HEK293 (cell line): Measurements from ENCODE around the gene CIAPIN1.

Experiments
- CTCF ChIA-PET: fragments of 350-600 bp; formaldehyde crosslinking; extraction: SDS; loops from one replicate; lab custom pipeline; 2021; ENCODE audit warnings: antibody characterized with exemption; lab: Yijun Ruan, JAX
- POLR2A ChIA-PET: fragments of 300-600 bp; formaldehyde crosslinking; extraction: SDS; loops from one replicate; lab custom pipeline; 2020; ENCODE audit warnings: antibody characterized with exemption, inconsistent platforms; lab: Yijun Ruan, JAX
- H3K27ac ChIP-seq: fragments of 200-500 bp; sonication (Bioruptor generic); 2 replicates; pipeline ENCODE4 v1.5.1; 2014; ENCODE audit warnings: low read depth, low read length, control low read depth, inconsistent platforms; ENCODE audit errors: extremely low read depth
- H3K36me3 ChIP-seq, 2 experiments: fragments of 200-500 bp in 1 of 2; sonication (Bioruptor generic) in 1 of 2; 1 replicate in 1 of 2; 2 replicates in 1 of 2; pipeline ENCODE4 v1.5.1; 2014 to 2017; ENCODE audit warnings: inconsistent platforms in 2 of 2, low read length in 2 of 2; ENCODE audit not compliant: control insufficient read depth in 2 of 2, insufficient read depth in 1 of 2
- H3K4me1 ChIP-seq: fragments of 200-500 bp; sonication (Bioruptor generic); 2 replicates; pipeline ENCODE4 v1.5.1; 2014; ENCODE audit warnings: mild to moderate bottlenecking, low read length, inconsistent platforms; ENCODE audit not compliant: control insufficient read depth, insufficient read depth
- H3K4me3 ChIP-seq: 2 replicates; pipeline ENCODE4 v1.5.1; 2011; ENCODE audit warnings: low read depth, mild to moderate bottlenecking, control low read depth, low read length, moderate library complexity
- H3K9me3 ChIP-seq: fragments of 200-500 bp; sonication (Bioruptor generic); 2 replicates; pipeline ENCODE4 v1.5.1; 2014; ENCODE audit warnings: low read depth, low read length, inconsistent platforms; ENCODE audit not compliant: control insufficient read depth, insufficient read depth
- GLI2 ChIP-seq: fragments of 450-650 bp; formaldehyde crosslinking; IDR thresholded peaks from 2 replicates; pipeline ENCODE4; 2017; ENCODE audit warnings: missing biosample characterization, missing genetic modification characterization, low read depth, borderline replicate concordance
- GLIS1 ChIP-seq: fragments of 450-650 bp; formaldehyde crosslinking; IDR thresholded peaks from 2 replicates; pipeline ENCODE4 v1.5.1; 2016; ENCODE audit warnings: missing biosample characterization, missing genetic modification characterization
- OSR2 ChIP-seq: fragments of 450-650 bp; formaldehyde crosslinking; IDR thresholded peaks from 2 replicates; pipeline ENCODE4 v1.5.1; 2016; ENCODE audit warnings: missing biosample characterization, missing genetic modification characterization
- REPIN1 ChIP-seq: fragments of 450-650 bp; formaldehyde crosslinking; IDR thresholded peaks from 2 replicates; pipeline ENCODE4 v1.5.1; 2017; ENCODE audit warnings: missing biosample characterization, missing genetic modification characterization, low read depth
- YY2 ChIP-seq: fragments of 450-650 bp; formaldehyde crosslinking; IDR thresholded peaks from 2 replicates; pipeline ENCODE4 v1.5.1; 2016; ENCODE audit warnings: missing biosample characterization, missing genetic modification characterization
- ZBTB17 ChIP-seq: fragments of 450-650 bp; formaldehyde crosslinking; IDR thresholded peaks from 2 replicates; pipeline ENCODE4 v1.5.1; 2016; ENCODE audit warnings: missing biosample characterization, missing genetic modification characterization
- ZBTB44 ChIP-seq: fragments of 450-650 bp; IDR thresholded peaks from 2 replicates; pipeline ENCODE4 v1.5.1; 2018; ENCODE audit warnings: missing biosample characterization, mild to moderate bottlenecking, missing genetic modification characterization
- ZIC2 ChIP-seq: fragments of 450-650 bp; formaldehyde crosslinking; IDR thresholded peaks from 2 replicates; pipeline ENCODE4 v1.5.1; 2016; ENCODE audit warnings: missing biosample characterization, missing genetic modification characterization
- ZNF114 ChIP-seq: fragments of 450-650 bp; formaldehyde crosslinking; IDR thresholded peaks from 2 replicates; pipeline ENCODE4 v1.5.0; 2017; ENCODE audit warnings: missing biosample characterization, missing genetic modification characterization
- ZNF121 ChIP-seq: fragments of 450-650 bp; formaldehyde crosslinking; IDR thresholded peaks from 2 replicates; pipeline ENCODE4 v1.5.1; 2016; ENCODE audit warnings: missing biosample characterization, missing genetic modification characterization
- ZNF221 ChIP-seq: fragments of 450-650 bp; formaldehyde crosslinking; IDR thresholded peaks from 2 replicates; pipeline ENCODE4 v1.5.1; 2017; ENCODE audit warnings: missing biosample characterization, missing genetic modification characterization, borderline replicate concordance
- ZNF248 ChIP-seq: fragments of 450-650 bp; formaldehyde crosslinking; IDR thresholded peaks from 2 replicates; pipeline ENCODE4 v1.5.1; 2017; ENCODE audit warnings: missing biosample characterization, missing genetic modification characterization
- ZNF292 ChIP-seq: fragments of 450-650 bp; formaldehyde crosslinking; IDR thresholded peaks from 2 replicates; pipeline ENCODE4 v1.5.1; 2016; ENCODE audit warnings: low read depth, missing biosample characterization, missing genetic modification characterization, borderline replicate concordance
- ZNF37A ChIP-seq: fragments of 450-650 bp; IDR thresholded peaks from 2 replicates; pipeline ENCODE4 v1.5.1; 2018; ENCODE audit warnings: missing biosample characterization, missing genetic modification characterization
- ZNF416 ChIP-seq: fragments of 450-650 bp; formaldehyde crosslinking; IDR thresholded peaks from 2 replicates; pipeline ENCODE4 v1.5.1; 2016; ENCODE audit warnings: missing biosample characterization, missing genetic modification characterization
- ZNF426 ChIP-seq: fragments of 450-650 bp; formaldehyde crosslinking; IDR thresholded peaks from 2 replicates; pipeline ENCODE4 v1.5.1; 2017; ENCODE audit warnings: missing biosample characterization, missing genetic modification characterization, mild to moderate bottlenecking, inconsistent platforms, moderate library complexity
- ZNF521 ChIP-seq: fragments of 450-650 bp; formaldehyde crosslinking; IDR thresholded peaks from 2 replicates; pipeline ENCODE4 v1.5.1; 2017; ENCODE audit warnings: missing biosample characterization, mild to moderate bottlenecking, missing genetic modification characterization
- ZNF571 ChIP-seq: fragments of 450-650 bp; formaldehyde crosslinking; IDR thresholded peaks from 2 replicates; pipeline ENCODE4 v1.5.0; 2017; ENCODE audit warnings: missing biosample characterization, missing genetic modification characterization
- ZNF660 ChIP-seq: fragments of 450-650 bp; IDR thresholded peaks from 2 replicates; pipeline ENCODE4 v1.5.1; 2018; ENCODE audit warnings: missing biosample characterization, mild to moderate bottlenecking, missing genetic modification characterization
- ZNF670 ChIP-seq: fragments of 450-650 bp; formaldehyde crosslinking; IDR thresholded peaks from 2 replicates; pipeline ENCODE4 v1.5.1; 2016; ENCODE audit warnings: missing biosample characterization, missing genetic modification characterization, low read depth
- ZNF776 ChIP-seq: fragments of 450-650 bp; formaldehyde crosslinking; IDR thresholded peaks from 2 replicates; pipeline ENCODE4 v1.5.0; 2017; ENCODE audit warnings: missing biosample characterization, missing genetic modification characterization, borderline replicate concordance
- ZNF777 ChIP-seq: fragments of 450-650 bp; formaldehyde crosslinking; IDR thresholded peaks from 2 replicates; pipeline ENCODE4 v1.5.1; 2017; ENCODE audit warnings: missing biosample characterization, missing genetic modification characterization, borderline replicate concordance
- ZNF843 ChIP-seq: fragments of 450-650 bp; formaldehyde crosslinking; IDR thresholded peaks from 2 replicates; pipeline ENCODE4 v1.5.1; 2016; ENCODE audit warnings: missing biosample characterization, missing genetic modification characterization
- TF ChIP-seq, protein P1 (sequence below): fragments of 450-650 bp; IDR thresholded peaks from 2 replicates; pipeline ENCODE4 v1.5.1; 2018; ENCODE audit warnings: missing biosample characterization, missing genetic modification characterization
- TF ChIP-seq, protein P2 (sequence below): fragments of 450-650 bp; formaldehyde crosslinking; IDR thresholded peaks from 2 replicates; pipeline ENCODE4 v1.5.1; 2017; ENCODE audit warnings: missing biosample characterization, missing genetic modification characterization

The CIAPIN1 gene

GRCh38 chr16:57396786-57397185 lies 50.4 kb downstream of the CIAPIN1 start:
- Histone ChIP-seq H3K36me3 (no peaks in the 10 kb centered on the region), H3K9me3 (no peaks in the 10 kb centered on the region), H3K4me1 (no peaks in the 10 kb centered on the region), H3K27ac (no peak overlapping the region), H3K4me3 (no peak overlapping the region)
- TF ChIP-seq ZNF248: no peak
- TF ChIP-seq REPIN1 (tag by site-specific recombination): no peak
- no peak for TF ChIP-seq ZNF660
- TF ChIP-seq ZNF114: no peak
- TF ChIP-seq ZNF777: no peak
- TF ChIP-seq ZNF221: no peak
- no peak for TF ChIP-seq ZBTB17 (tag by site-specific recombination)
- TF ChIP-seq ZNF416 (tag by site-specific recombination): no peak
- no peak for TF ChIP-seq ZNF670 (tag by site-specific recombination)
- TF ChIP-seq ZNF121 (tag by site-specific recombination): no peak
- TF ChIP-seq ZNF571 (tag by site-specific recombination): no peak
- TF ChIP-seq, protein P1, sequence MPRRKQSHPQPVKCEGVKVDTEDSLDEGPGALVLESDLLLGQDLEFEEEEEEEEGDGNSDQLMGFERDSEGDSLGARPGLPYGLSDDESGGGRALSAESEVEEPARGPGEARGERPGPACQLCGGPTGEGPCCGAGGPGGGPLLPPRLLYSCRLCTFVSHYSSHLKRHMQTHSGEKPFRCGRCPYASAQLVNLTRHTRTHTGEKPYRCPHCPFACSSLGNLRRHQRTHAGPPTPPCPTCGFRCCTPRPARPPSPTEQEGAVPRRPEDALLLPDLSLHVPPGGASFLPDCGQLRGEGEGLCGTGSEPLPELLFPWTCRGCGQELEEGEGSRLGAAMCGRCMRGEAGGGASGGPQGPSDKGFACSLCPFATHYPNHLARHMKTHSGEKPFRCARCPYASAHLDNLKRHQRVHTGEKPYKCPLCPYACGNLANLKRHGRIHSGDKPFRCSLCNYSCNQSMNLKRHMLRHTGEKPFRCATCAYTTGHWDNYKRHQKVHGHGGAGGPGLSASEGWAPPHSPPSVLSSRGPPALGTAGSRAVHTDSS (tag by site-specific recombination): no peak
- no peak for TF ChIP-seq ZNF521 (tag by site-specific recombination)
- TF ChIP-seq ZNF426 (tag by site-specific recombination): no peak
- POLR2A ChIA-PET: no interaction called here
- CTCF ChIA-PET: no interaction called here

GRCh38 chr16:57395026-57395425 lies 52.2 kb downstream of the CIAPIN1 start:
- Histone ChIP-seq H3K4me3 (no peak overlapping the region), H3K9me3 (no peaks in the 10 kb centered on the region), H3K27ac (no peak overlapping the region), H3K36me3 (no peaks in the 10 kb centered on the region), H3K4me1 (no peaks in the 10 kb centered on the region)
- TF ChIP-seq, protein P2, sequence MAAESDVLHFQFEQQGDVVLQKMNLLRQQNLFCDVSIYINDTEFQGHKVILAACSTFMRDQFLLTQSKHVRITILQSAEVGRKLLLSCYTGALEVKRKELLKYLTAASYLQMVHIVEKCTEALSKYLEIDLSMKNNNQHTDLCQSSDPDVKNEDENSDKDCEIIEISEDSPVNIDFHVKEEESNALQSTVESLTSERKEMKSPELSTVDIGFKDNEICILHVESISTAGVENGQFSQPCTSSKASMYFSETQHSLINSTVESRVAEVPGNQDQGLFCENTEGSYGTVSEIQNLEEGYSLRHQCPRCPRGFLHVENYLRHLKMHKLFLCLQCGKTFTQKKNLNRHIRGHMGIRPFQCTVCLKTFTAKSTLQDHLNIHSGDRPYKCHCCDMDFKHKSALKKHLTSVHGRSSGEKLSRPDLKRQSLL (tag by site-specific recombination): no peak
- TF ChIP-seq ZNF37A (tag by site-specific recombination): no peak
- CTCF ChIA-PET: interaction anchor here (0.9 to 1.8 kb wide), 2 partner anchors 22 to 95 kb away, joined by 3 to 11 read pairs; no protein-coding TSS in a partner anchor
- POLR2A ChIA-PET: interaction anchor here (0.8 kb wide), 1 partner anchor 53 kb away, joined by 3 read pairs; the partner anchor contains the start of gene COQ9

GRCh38 chr16:57394444-57394843 lies 52.7 kb downstream of the CIAPIN1 start:
- no peak overlapping the region for H3K27ac ChIP-seq
- H3K9me3 ChIP-seq: no peaks in the 10 kb centered on the region
- H3K4me3 ChIP-seq: no peak overlapping the region
- no peaks in the 10 kb centered on the region for H3K36me3 ChIP-seq
- no peaks in the 10 kb centered on the region for H3K4me1 ChIP-seq
- CTCF ChIA-PET: interaction anchor here (0.9 to 1.8 kb wide), 2 partner anchors 23 to 95 kb away, joined by 3 to 11 read pairs; no protein-coding TSS in a partner anchor
- POLR2A ChIA-PET: interaction anchor here (0.8 kb wide), 1 partner anchor 53 kb away, joined by 3 read pairs; the partner anchor contains the start of gene COQ9
- TF ChIP-seq ZNF248 (0 out of 2 replicates have a peak, but pooled peaks have one; percentile 47), ZNF660 (peak; percentile 71; the same call in 1 of the 2 replicates), YY2 (tag by site-specific recombination) (no peak), GLI2 (tag by site-specific recombination) (no peak), ZNF292 (tag by site-specific recombination) (no peak), ZBTB44 (tag by site-specific recombination) (0 out of 2 replicates have a peak, but pooled peaks have one; percentile 24), OSR2 (tag by site-specific recombination) (no peak), ZNF843 (tag by site-specific recombination) (no peak), ZNF776 (tag by site-specific recombination) (peak; percentile 46; the same call in 1 of the 2 replicates), GLIS1 (peak; percentile 15; the same call in 1 of the 2 replicates), ZIC2 (0 out of 2 replicates have a peak, but pooled peaks have one; percentile 17)
